Myocyte (in vitro differentiated cells): ENCODE data around the gene KIAA0319L. TPM values are rescaled to one million over a fixed set of nuclear protein-coding genes. Genes with fewer than 3 reads are reported as not detected.

Experiments
- DNase-seq: peaks from one replicate; pipeline ENCODE4 v3.0.0-alpha.2; 2012; ENCODE audit warnings: low read depth
- total RNA-seq: library from RNA; depleted of rRNA; stranded (reverse); fragments of >200 nt; gene quantifications from 2 replicates; pipeline ENCODE4 v1.2.3, GENCODE V29; 2014

The KIAA0319L gene
- total RNA-seq, 1 donor from 2014 or later = 81.3 TPM

DNA sequence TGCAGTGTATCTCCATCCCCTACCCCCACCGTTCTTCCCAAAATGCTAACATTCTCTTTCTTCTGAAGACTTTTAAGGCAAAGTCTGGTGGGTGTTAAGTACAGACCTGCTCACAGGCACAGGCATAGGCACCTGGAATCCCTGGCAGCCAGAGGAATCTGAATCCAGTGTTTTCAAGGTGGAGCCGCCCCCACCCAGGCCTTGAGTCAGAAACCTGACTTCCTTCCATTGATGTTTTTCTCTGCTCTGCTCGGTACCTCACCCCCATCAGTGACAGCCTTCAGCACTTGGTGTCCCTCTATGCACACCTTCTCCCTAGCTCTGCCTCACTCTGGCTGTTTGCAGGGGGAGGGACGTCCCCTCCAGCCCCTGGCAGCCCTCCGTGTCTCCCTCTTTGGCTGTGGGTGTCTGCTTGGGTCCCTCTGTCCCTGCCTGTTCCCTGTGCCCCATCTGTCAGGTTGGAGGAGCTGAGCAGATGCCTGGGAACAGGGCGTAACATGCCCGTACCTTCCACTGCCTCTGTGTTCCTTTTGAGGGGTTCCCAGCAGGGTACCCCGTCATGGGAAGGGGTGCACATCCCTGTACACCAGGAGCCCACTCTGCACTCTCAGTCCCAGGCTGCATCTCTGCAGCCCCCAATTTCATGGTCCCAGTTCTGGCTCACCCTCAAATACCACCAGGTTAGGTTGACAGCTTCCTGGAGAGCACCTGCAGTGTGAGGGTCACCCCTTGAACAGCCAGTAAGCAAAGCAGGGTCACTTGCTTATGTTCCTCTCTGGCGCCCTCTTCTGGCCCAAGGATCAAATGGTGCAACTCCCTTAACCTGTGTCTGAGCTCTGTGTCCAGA, 7.1 kb upstream of the KIAA0319L start:
- peak; percentile 83 for DNase-seq

DNA sequence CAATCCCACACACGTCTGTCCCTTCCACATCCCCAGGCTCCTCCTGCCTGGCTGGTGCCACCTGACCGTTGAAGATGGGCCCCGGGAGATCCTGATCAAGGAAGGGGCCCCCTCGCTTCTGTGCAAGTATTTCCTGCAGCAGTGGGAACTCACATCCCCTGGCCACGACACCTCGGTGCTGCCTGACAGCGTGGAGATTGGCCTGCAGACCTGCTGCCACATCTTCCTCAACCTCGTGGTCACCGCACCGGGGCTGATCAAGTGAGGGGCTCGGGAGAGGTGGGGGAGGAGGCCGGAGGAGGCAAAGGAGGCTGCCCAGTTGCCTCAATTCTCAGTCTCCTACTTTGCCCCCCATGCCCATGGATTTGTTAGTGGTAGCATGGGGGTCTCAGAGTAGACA, 6.0 kb upstream of the KIAA0319L start:
- no peak for DNase-seq

DNA sequence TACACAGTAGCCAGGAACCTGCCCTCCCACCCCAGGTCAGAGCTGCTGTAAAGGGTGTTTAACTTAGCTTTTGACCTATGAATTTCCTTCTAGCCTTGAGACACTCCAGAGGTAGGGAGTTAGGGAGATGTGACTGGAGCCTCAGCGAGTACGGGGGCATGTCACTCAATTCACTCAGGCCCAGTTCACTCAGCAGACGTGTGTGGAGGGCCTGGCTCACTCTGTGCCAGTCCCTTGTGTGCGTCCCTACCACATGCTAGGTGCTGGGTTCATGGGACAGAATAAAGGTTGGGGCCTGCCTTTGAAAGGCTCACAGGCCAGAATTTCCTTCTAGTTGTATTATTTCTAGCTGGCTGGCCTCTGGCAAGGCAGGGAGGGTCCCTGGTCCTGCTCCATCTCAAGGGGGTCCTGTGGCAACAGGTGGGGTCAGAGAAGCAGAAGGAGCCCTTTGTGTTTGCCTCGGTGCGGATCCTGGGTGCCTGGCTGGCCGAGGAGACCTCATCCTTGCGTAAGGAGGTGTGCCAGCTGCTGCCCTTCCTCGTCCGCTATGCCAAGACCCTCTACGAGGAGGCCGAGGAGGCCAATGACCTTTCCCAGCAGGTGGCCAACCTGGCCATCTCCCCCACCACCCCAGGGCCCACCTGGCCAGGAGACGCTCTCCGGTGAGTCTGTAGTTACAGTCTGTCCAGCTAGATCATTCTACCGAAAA, 4.9 kb upstream of the KIAA0319L start:
- no peak for DNase-seq

DNA sequence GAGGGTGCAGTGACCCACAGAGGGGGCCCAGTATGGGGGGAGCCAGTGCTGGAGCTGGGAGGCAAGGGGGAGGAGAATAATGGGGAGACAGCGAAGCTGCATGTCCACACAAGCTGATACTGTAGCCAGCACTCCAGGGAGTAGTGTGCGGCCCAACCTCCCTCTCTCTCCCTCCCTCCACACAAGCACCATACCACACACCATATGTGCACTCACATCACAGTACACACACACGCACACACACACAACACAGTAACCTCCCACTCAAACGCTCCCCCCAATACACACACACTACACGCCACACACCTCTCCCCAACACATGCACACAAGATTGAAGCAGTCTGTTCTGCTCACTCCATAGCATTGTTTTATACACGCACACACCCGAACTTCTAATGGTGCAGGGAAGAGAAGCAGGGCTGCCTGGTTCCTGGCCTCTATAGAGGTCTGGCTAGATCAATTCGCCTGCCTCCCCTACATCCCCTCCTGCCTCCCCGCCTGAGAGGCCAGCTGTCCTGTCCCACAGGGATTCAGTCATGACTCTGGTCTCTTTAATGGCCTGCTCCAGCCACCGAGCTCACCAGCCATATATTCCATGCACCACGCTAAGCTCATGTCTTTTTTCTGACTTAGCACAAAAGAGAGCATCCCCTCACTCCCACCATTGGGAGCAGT, 4.2 kb upstream of the KIAA0319L start:
- DNase-seq = no peak

DNA sequence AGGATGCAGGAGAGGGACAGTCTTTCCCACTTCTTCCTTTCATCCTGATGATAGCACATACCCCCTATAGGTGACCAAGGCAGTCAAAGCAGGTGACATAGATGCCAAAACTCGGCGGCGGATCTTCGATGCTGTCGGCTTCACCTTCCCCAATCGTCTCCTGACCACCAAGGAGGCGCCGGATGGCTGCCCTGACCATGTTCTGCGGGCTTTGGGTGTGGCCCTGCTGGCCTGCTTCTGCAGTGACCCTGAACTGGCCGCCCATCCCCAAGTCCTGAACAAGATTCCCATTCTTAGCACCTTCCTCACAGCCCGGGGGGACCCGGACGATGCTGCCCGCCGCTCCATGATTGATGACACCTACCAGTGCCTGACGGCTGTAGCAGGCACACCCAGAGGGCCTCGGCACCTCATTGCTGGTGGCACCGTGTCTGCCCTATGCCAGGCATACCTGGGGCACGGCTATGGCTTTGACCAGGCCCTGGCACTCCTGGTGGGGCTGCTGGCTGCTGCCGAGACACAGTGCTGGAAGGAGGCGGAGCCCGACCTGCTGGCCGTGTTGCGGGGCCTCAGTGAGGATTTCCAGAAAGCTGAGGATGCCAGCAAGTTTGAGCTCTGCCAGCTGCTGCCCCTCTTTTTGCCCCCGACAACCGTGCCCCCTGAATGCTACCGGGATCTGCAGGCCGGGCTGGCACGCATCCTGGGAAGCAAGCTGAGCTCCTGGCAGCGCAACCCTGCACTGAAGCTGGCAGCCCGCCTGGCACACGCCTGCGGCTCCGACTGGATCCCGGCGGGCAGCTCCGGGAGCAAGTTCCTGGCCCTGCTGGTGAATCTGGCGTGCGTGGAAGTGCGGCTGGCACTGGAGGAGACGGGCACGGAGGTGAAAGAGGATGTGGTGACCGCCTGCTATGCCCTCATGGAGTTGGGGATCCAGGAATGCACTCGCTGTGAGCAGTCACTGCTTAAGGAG, 3.3 kb upstream of the KIAA0319L start:
- DNase-seq = no peak

DNA sequence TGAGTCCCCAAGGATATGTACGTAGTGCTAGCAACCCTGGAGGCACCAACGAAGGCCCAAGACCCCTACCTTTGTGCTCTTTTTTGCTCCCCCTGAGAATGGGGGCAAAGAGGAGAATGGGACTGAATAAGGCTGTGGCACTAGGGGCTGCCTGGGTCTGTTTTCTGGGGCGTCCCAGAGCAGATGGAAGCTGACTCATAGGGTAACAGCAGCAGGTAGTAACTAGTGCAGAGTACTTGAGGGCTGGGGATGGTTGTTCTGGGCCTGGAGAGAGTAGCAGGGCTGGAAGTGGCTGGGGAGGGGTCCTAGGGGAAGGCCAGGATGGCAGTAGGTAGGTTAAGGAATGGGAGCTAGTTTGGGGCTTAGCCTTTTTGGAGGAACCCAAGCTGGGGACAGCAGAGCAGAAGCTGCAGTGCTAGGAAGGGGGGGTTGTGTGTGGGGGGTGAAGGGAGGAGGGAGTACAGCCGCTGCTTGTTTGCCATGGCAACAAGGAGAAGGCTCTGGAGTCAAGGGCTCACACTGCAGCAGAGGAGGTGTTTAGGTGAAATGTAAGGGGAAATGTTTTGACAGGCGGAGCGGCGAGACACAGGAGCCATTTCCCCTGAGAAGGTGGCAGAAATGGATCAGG, 2.2 kb upstream of the KIAA0319L start:
- DNase-seq = no peak

DNA sequence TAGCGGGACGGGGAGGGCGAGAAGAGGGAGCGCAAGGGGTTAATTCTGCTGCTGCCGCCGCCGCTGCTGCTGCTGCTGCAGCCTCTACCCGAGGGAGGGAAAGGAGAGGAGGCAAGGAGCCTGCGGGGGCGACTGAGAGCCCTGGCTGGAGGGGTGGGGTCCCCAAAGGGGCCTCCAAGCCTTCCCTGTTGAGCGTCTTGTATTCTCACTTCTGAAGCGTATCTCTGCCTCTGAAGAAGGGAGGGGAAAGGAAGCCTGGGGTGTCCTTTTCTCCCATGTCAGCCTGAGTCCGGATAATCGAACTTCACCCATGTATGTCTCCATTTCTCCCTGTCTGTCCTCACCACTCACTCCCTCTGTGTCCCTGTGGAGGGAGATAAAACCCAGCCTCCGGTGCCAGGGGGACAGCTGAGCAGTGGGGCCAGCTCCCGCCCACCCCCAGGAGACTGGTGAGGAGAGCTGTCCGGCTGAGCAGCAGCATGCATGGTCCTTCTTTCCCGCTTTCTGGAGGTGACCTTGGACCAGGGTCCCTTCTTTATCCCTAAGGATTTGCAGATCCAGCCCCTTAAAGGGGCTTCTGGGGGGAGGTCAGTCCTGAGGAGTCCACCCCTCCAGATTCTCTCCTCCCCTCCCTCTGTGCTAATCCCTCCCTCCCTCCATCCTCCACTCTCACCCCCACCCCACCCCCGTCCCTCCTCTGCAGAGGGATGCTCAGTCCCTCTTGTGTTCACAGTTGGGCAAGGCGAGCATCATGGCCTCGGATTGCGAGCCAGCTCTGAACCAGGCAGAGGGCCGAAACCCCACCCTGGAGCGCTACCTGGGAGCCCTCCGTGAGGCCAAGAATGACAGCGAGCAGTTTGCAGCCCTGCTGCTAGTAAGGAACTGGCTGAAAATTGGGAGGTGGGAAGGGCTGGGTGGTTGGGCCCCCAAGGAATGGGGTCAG, 1.4 kb upstream of the KIAA0319L start:
- no peak for DNase-seq

DNA sequence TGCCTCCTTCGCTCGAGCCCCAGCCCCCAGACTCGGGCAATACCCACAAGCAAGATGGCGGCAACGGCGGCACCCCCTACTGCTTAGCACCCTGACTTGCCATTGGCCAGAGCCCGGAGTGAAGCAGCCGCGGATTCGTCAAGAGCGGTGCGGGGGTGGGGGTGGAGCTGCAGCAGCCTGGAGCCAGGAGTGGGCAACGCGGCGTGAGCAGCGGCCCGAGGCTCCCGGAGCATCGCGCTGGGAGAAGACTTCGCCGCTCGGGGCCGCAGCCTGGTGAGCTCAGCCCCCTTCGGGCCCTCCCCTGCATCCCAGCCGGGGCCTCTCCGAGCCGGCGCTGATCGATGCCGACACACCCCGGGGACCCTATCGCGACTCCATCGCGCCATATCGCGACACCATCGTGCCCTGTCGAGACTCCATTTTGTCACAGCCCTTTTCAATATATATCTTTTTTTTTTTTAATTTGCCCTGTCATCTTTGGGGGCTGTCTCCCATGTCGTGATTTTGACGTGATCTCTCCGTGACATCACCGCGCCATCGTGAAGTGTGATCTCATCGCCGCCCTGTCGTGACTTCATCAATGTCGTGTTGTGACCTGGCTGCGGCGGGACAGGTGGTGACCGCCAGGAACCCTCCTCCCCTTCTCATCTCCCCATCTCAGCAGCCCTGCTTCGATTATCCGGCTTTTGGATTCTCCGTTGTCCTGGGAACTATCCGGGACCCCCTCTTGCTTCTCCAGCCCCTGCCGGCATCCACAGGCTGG, 589 bp upstream of the KIAA0319L start, which contains the start of gene NCDN:
NCDN (plus strand) TSS at position 189 of the 763 bp plus-strand sequence; CDS start at position 581, 392 bp downstream.
- DNase-seq = peak; percentile 98

DNA sequence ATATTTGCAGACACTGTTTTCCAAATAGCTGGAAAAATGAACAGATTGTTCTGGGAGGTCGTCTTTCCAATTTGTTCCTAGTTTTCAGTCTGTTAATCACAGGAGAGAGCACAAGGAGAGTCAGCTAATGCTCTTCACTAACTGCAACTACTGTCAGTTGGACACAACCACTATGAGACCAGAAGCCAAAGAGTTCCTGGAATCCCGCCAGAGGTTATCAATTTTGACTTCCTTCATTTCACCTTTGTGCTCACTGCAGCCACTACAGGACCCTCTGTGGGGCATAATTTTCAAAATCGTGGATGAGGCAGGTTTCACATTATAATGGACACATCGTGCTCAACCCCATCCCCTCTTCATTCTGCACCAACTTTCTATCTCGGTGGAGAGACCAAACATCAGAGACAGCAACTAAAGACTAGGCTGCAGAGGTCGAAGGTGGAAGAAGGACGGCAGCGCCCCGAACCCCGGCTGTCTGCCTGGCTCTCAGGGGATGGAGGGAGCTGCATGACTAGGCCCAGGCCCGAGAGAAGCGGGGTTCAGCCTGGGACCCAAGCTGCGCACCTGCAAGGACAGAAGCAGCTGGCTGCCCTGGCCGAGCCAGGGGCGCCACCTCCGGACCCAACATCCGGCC, 602 bp downstream of the KIAA0319L start:
- DNase-seq = no peak

DNA sequence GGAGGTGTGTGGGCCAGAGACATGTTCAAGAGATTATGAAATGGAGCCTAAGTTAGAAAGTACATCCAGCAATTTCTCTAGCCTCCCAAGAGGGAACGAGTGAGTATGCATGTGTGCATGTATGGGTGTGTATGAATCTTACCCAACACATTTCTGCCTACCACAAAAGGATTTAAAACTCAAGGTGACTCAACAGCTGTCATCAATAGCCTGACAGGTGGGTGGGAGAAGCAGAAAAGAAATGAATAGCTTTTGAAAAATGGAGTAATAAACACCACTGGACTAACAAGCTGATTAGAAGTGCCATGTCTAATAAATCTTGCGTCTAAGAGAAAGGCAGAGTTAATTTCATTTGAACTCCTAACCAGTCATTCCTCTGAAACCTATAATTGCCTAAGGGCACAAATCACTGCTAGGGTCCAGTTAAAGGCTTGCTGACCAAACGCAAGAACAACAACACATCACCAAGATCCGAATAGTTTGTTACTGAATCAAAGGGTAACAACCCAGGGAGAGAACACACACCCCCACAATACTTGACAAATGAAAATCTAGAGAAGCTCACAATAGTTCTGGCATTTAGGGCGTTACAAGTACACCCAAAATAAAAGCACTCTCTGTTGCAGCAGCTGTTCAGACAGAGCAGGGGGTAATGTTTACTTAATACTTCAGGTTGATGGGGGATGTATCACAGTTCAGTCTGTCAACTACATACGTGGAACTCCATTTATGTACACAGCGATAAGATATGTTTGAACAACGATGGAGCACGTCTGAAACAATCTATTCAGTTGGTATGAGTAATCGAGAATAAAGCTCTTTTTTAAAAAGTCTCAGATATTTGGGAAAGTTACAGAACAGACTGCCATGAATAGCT, 1.4 kb downstream of the KIAA0319L start:
- DNase-seq = peak; percentile 82

DNA sequence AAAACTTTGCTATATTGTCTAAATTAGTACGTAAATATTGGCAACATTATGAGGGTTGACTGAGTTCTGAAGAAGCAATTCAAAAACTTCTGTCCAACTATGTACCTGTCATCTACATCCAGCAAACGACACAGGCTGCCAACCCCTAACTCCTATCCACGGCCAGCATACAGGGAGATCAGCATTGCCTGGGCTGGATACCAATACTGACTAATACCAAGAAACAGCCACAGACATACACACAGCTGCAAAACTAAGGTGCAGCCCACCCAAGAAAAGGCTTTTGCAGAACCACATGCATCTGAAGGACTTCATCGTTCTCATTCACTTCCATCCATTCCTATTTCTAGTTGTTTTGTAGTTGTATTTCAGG, 2.0 kb downstream of the KIAA0319L start:
- DNase-seq = no peak

DNA sequence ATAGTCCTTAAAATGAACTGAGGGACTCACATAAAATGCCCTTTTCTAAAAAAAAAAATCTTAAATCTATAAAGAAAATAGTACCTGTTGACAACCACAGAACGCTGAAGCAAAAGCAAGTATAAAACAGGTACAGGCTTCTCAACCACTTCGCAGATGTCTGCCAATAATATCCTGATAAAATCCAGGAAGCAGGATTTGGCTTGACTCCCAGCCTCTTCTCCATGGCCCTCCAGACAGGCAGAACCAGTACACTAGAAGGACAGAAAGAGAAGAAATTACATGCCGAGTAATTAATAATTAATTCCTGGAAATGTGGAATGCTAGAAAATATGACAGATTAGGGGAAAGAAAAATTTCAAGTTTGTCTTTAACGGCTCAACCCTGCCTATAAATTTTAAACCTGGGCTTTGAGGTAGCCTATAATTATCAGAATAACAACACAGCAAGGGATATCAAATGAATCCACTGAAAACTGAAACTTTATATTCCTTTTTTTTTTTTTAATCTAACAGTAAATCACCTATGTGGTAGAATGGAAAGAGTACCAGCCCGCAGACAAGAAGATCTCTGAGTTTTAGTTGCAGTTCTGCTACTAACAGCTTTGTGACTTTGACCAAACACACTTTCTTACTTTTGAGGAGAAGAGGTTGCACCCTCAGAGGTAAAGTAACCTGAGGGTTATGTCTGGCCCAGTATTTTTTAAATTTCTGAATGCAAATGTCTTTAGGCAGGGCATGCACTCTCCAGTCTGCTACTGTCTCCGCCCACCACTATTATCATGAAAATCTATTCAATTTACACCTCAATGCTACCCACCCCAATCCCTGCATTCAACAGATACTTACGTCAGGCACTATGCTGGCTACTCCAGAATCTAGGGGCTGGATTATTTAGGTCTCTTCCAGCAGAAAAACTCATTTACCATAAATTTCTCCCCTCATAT, 2.7 kb downstream of the KIAA0319L start:
- no peak for DNase-seq

DNA sequence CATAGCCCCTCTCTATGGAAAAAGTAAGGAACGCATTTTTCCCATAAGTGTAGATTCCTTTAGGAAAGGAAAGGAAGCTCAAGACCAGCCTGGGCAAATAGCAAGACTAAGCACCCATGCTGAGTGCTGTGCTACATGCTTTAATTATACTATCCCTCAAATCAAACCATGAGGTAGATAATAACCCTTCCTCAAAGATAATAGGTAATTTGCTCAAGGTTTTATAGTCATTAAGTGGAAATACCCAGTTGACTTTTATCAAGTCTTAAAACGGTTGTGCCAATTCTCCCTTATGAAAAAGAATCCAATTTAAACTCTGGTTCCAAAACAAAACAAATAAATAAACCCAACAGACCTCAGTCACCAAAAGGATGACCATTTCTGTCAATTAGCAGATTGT, 3.4 kb downstream of the KIAA0319L start:
- DNase-seq = no peak

DNA sequence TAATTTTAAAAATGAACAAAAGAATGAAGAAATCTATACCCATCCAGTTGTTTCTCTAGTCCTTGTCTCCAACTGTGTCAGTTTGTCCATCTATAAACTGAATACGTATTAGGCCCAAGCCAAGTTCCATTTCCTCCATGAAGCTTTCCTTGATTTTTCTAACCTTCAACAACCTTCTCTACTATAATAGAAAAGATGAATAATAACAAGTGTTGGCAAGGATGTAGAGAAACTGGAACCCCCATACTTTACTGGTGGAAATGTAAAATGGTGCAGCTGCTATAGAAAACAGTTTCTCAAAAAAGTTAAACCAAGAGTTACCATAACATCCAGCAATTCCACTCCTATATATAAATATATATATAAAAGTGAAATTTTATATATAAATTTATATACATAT, 10.6 kb downstream of the KIAA0319L start:
- DNase-seq = no peak

DNA sequence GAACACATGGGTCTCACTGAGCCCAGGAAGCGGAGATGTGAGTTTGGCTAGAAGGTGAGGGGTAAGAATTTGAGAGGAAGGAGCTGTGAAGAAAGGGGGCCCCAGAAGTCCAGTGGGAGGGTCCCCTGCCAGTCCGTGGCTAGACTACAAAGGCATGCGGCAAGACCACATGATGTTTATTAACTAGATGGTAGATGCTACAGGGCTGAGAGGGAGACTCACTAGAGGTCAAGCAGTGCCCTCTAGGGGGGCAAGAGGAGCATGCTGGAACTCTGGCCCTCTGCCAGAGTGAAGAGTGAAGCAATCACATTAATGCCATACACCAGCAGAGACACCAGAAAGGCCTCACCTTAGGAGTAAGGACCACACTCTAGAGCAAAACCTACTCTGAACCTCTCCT, 12.2 kb downstream of the KIAA0319L start:
- DNase-seq = peak; percentile 70

DNA sequence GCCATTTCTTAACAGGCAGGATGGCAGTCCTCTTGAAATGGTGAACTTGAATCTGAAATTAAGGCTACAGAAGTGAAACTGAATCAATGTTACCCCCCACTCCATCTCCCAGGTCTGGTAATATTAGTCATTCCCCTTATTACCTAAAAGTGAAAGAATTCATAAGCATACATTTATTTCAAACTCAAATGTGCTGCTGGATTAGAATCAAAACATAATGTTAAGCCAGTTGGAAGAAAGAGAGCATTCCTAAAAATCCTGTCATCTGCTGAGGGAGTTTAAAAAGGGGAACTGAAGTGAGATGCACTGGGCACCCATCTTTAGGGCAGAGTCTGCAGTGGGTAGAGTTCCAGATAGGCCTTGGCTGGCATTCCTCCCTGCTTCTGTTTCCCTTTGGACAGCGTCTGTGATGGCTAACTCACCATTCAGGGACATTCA, 17.4 kb downstream of the KIAA0319L start:
- peak; percentile 27 for DNase-seq
